ENCODE results near the gene OR2A5. TPM values are rescaled to one million over a fixed set of nuclear protein-coding genes. Genes with fewer than 3 reads are reported as not detected.

The OR2A5 gene
- total RNA-seq: not detected in 2 replicates
- long read RNA-seq: 0 reads

GRCh38 chr7:144048648-144049047 lies at the start of gene OR2A5:
Gene OR2A5, plus strand, starts transcription at chr7:144048948. Its CDS starts 1,454 bp downstream, at chr7:144050402.
- H3K27ac Mint-ChIP-seq (ENCODE audit: unreplicated experiment): no peak within 1 kb of the TSS
- no peaks in the 10 kb centered on the region for H3K4me1 Mint-ChIP-seq (ENCODE audit: unreplicated experiment)
- H3K36me3 Mint-ChIP-seq (ENCODE audit: unreplicated experiment): no peaks in the 10 kb centered on the region
- H3K9me3 Mint-ChIP-seq (ENCODE audit: unreplicated experiment): no peaks in the 10 kb centered on the region
- peaks cover 29% of the 10 kb centered on the region for H3K27me3 Mint-ChIP-seq (ENCODE audit: unreplicated experiment)
- no peak for DNase-seq (ENCODE audit: extremely low spot score, unreplicated experiment)
- TF ChIP-seq CTCF (IDR thresholded peaks at IDR 0.05): no peak
- no peak within 1 kb of the TSS for H3K4me3 Mint-ChIP-seq (ENCODE audit: unreplicated experiment)

- Mint-ChIP-seq H3K4me3 (ENCODE audit: unreplicated experiment) (no peak within 1 kb of the TSS), H3K9me3 (ENCODE audit: unreplicated experiment) (no peaks in the 10 kb centered on the region), H3K36me3 (ENCODE audit: unreplicated experiment) (no peaks in the 10 kb centered on the region), H3K27ac (ENCODE audit: unreplicated experiment) (no peak within 1 kb of the TSS), H3K4me1 (ENCODE audit: unreplicated experiment) (no peaks in the 10 kb centered on the region), H3K27me3 (ENCODE audit: unreplicated experiment) (peaks cover 36% of the 10 kb centered on the region)
- DNase-seq (ENCODE audit: extremely low spot score, unreplicated experiment): no peak
- TF ChIP-seq CTCF (IDR thresholded peaks at IDR 0.05): no peak
These were observed 48.7 kb upstream of the OR2A5 start, which contains the start of gene OR6B1 for GRCh38 chr7:144000020-144000419. Gene OR6B1, plus strand, starts transcription at chr7:144000320. Its CDS starts 3,677 bp downstream, at chr7:144003997.

- TF ChIP-seq CTCF (IDR thresholded peaks at IDR 0.05): no peak
- no peaks in the 10 kb centered on the region for H3K9me3 Mint-ChIP-seq (ENCODE audit: unreplicated experiment)
- H3K36me3 Mint-ChIP-seq (ENCODE audit: unreplicated experiment): no peaks in the 10 kb centered on the region
- H3K27me3 Mint-ChIP-seq (ENCODE audit: unreplicated experiment): peaks cover 39% of the 10 kb centered on the region
- no peak overlapping the region for H3K4me3 Mint-ChIP-seq (ENCODE audit: unreplicated experiment)
- no peak for DNase-seq (ENCODE audit: extremely low spot score, unreplicated experiment)
- no peak overlapping the region for H3K27ac Mint-ChIP-seq (ENCODE audit: unreplicated experiment)
- H3K4me1 Mint-ChIP-seq (ENCODE audit: unreplicated experiment): peaks cover 1% of the 10 kb centered on the region
These were observed 47.2 kb upstream of the OR2A5 start for GRCh38 chr7:144001543-144001942.

- H3K4me1 Mint-ChIP-seq (ENCODE audit: unreplicated experiment): peaks cover 1% of the 10 kb centered on the region
- H3K36me3 Mint-ChIP-seq (ENCODE audit: unreplicated experiment): no peaks in the 10 kb centered on the region
- no peak for DNase-seq (ENCODE audit: extremely low spot score, unreplicated experiment)
- H3K27me3 Mint-ChIP-seq (ENCODE audit: unreplicated experiment): peaks cover 47% of the 10 kb centered on the region
- H3K9me3 Mint-ChIP-seq (ENCODE audit: unreplicated experiment): peaks cover 3% of the 10 kb centered on the region
- TF ChIP-seq CTCF (IDR thresholded peaks at IDR 0.05): no peak
- no peak overlapping the region for H3K4me3 Mint-ChIP-seq (ENCODE audit: unreplicated experiment)
- no peak overlapping the region for H3K27ac Mint-ChIP-seq (ENCODE audit: unreplicated experiment)
These were observed 44.0 kb upstream of the OR2A5 start for GRCh38 chr7:144004703-144005102.

- H3K36me3 Mint-ChIP-seq (ENCODE audit: unreplicated experiment): no peaks in the 10 kb centered on the region
These were observed 42.6 kb upstream of the OR2A5 start for GRCh38 chr7:144006029-144006691.

More at GRCh38 chr7:144006029-144006691, 42.6 kb upstream of the OR2A5 start:
- H3K9me3 Mint-ChIP-seq (ENCODE audit: unreplicated experiment): peaks cover 7% of the 10 kb centered on the region
- no peak overlapping the region for H3K27ac Mint-ChIP-seq (ENCODE audit: unreplicated experiment)
- H3K4me3 Mint-ChIP-seq (ENCODE audit: unreplicated experiment): no peak overlapping the region
- H3K4me1 Mint-ChIP-seq (ENCODE audit: unreplicated experiment): peaks cover 1% of the 10 kb centered on the region
- DNase-seq (ENCODE audit: extremely low spot score, unreplicated experiment): no peak
- no peak for TF ChIP-seq CTCF (IDR thresholded peaks at IDR 0.05)
- peaks cover 36% of the 10 kb centered on the region for H3K27me3 Mint-ChIP-seq (ENCODE audit: unreplicated experiment)
